ENCODE data around the gene GRIN1. TPM values are rescaled to one million over a fixed set of nuclear protein-coding genes. Genes with fewer than 3 reads are reported as not detected.

The GRIN1 gene
- total and polyA plus RNA-seq, 2 of the 13 experiments (the other 11 are each of a cell fraction or from before 2014, with no cell fraction given) = 0.13 TPM; not detected in 1

GRCh38 chr9:137200311-137201204 is 61.6 kb downstream of the GRIN1 start, which contains the start of gene TPRN (continued):
- TF ChIP-seq HOMEZ (CRISPR knock-in tag; IDR thresholded peaks at IDR 0.05; ENCODE audit: low read depth) (peak; percentile 27; the same call in 1 of the 2 replicates), GPN1 (CRISPR knock-in tag; IDR thresholded peaks at IDR 0.05; ENCODE audit: borderline replicate concordance) (no peak), RBAK (CRISPR knock-in tag; IDR thresholded peaks at IDR 0.05) (no peak), LBX2 (CRISPR knock-in tag; IDR thresholded peaks at IDR 0.05; ENCODE audit: borderline replicate concordance) (no peak), ARNT (IDR thresholded peaks at IDR 0.05) (no peak), BORCS8-MEF2B (CRISPR knock-in tag; IDR thresholded peaks at IDR 0.05) (no peak), ZNF75D (CRISPR knock-in tag; IDR thresholded peaks at IDR 0.05; ENCODE audit: borderline replicate concordance) (no peak), TCF12 (IDR thresholded peaks at IDR 0.05) (no peak), TCF12 (CRISPR knock-in tag; IDR thresholded peaks at IDR 0.05) (no peak), FOXJ3 (CRISPR knock-in tag; IDR thresholded peaks at IDR 0.05; ENCODE audit: borderline replicate concordance) (peak; percentile 61; the same call in 1 of the 2 replicates), ZNF382 (CRISPR knock-in tag; IDR thresholded peaks at IDR 0.05; ENCODE audit: borderline replicate concordance) (no peak), ZNF558 (CRISPR knock-in tag; IDR thresholded peaks at IDR 0.05; ENCODE audit: borderline replicate concordance) (peak; percentile 17; the same call in 1 of the 2 replicates), THYN1 (CRISPR knock-in tag; IDR thresholded peaks at IDR 0.05; ENCODE audit: borderline replicate concordance, low read depth) (0 out of 2 replicates have a peak, but pooled peaks have one; percentile 43), ZFP1 (CRISPR knock-in tag; IDR thresholded peaks at IDR 0.05) (peak; percentile 74), SUZ12 (IDR thresholded peaks at IDR 0.05; ENCODE audit: low read depth, low read length) (no peak), ZSCAN31 (CRISPR knock-in tag; IDR thresholded peaks at IDR 0.05; ENCODE audit: low read depth) (peak; percentile 86), ZNF629 (CRISPR knock-in tag; conservative IDR thresholded peaks at IDR 0.05) (no peak; the same call in 1 of the 2 replicates), TMF1 (CRISPR knock-in tag; IDR thresholded peaks at IDR 0.05; ENCODE audit: low read depth) (no peak; the same call in 1 of the 2 replicates), NRL (CRISPR knock-in tag; IDR thresholded peaks at IDR 0.05; ENCODE audit: borderline replicate concordance) (peak; percentile 69; the same call in 1 of the 2 replicates), TCF7 (IDR thresholded peaks at IDR 0.05; ENCODE audit: low read depth) (no peak), HNRNPL (IDR thresholded peaks at IDR 0.05; ENCODE audit: low read depth, low read length) (peak; percentile 74; the same call in 1 of the 2 replicates), THAP7 (CRISPR knock-in tag; IDR thresholded peaks at IDR 0.05) (peak; percentile 89; the same call in 1 of the 2 replicates)
- TF ChIP-seq, protein P1, sequence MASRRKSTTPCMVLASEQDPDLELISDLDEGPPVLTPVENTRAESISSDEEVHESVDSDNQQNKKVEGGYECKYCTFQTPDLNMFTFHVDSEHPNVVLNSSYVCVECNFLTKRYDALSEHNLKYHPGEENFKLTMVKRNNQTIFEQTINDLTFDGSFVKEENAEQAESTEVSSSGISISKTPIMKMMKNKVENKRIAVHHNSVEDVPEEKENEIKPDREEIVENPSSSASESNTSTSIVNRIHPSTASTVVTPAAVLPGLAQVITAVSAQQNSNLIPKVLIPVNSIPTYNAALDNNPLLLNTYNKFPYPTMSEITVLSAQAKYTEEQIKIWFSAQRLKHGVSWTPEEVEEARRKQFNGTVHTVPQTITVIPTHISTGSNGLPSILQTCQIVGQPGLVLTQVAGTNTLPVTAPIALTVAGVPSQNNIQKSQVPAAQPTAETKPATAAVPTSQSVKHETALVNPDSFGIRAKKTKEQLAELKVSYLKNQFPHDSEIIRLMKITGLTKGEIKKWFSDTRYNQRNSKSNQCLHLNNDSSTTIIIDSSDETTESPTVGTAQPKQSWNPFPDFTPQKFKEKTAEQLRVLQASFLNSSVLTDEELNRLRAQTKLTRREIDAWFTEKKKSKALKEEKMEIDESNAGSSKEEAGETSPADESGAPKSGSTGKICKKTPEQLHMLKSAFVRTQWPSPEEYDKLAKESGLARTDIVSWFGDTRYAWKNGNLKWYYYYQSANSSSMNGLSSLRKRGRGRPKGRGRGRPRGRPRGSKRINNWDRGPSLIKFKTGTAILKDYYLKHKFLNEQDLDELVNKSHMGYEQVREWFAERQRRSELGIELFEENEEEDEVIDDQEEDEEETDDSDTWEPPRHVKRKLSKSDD (CRISPR knock-in tag; IDR thresholded peaks at IDR 0.05; ENCODE audit: low read depth) = peak; percentile 80; the same call in 1 of the 2 replicates

All from HepG2 (cell line).